Keratinocyte (primary cell): ENCODE data around the gene PTPRD. TPM values are rescaled to one million over a fixed set of nuclear protein-coding genes. Genes with fewer than 3 reads are reported as not detected.

Experiments used
- DNase-seq: peaks from one replicate; pipeline ENCODE4 v3.0.0-alpha.2; 2011; ENCODE audit warnings: low read depth, missing footprints, low spot score
- FAIRE-seq: peaks from 2 replicates; lab custom pipeline; 2011; peaks lifted over from hg19 to GRCh38; lab: Jason Lieb, UNC
- H2AFZ ChIP-seq: 2 replicates; pipeline ENCODE4 v1.6.0; 2012; ENCODE audit warnings: low read length, control low read depth, inconsistent platforms; ENCODE audit not compliant: control insufficient read depth
- H3K27ac ChIP-seq: 2 replicates; pipeline ENCODE4 v1.5.1; 2011; ENCODE audit warnings: low read length; ENCODE audit not compliant: control insufficient read depth, insufficient read depth
- H3K27me3 ChIP-seq: 3 replicates; pipeline ENCODE4 v1.6.0; 2011; ENCODE audit warnings: low read length; ENCODE audit not compliant: control insufficient read depth, insufficient read depth; ENCODE audit errors: extremely low read depth
- H3K36me3 ChIP-seq, 2 experiments: 2 replicates in 1 of 2; 3 replicates in 1 of 2; pipeline ENCODE4 v1.5.1; 2011; ENCODE audit warnings: low read length in 2 of 2, mild to moderate bottlenecking in 1 of 2; ENCODE audit not compliant: control insufficient read depth in 2 of 2, insufficient read depth in 2 of 2; ENCODE audit errors: extremely low read depth in 1 of 2
- H3K4me1 ChIP-seq: 3 replicates; pipeline ENCODE4 v1.5.1; 2011; ENCODE audit warnings: low read length; ENCODE audit not compliant: control insufficient read depth, insufficient read depth; ENCODE audit errors: extremely low read depth
- H3K4me2 ChIP-seq: 3 replicates; pipeline ENCODE4 v1.6.0; 2011; ENCODE audit warnings: low read depth, low read length; ENCODE audit not compliant: control insufficient read depth, insufficient read depth; ENCODE audit errors: extremely low read depth
- H3K4me3 ChIP-seq, 3 experiments: fragments of 200-600 bp in 1 of 3; sonication (generic) in 1 of 3; 2 replicates in 2 of 3; 3 replicates in 1 of 3; pipeline ENCODE4 v1.5.1; 2011 to 2016; ENCODE audit warnings: low read length in 3 of 3, mild to moderate bottlenecking in 3 of 3, control low read depth in 2 of 3, inconsistent platforms in 1 of 3, low read depth in 1 of 3, mixed read lengths in 1 of 3, mixed run types in 1 of 3, moderate library complexity in 1 of 3; ENCODE audit not compliant: control insufficient read depth in 2 of 3, insufficient read depth in 2 of 3; ENCODE audit errors: extremely low read depth in 1 of 3
- H3K79me2 ChIP-seq: 2 replicates; pipeline ENCODE4 v1.6.0; 2012; ENCODE audit warnings: low read length; ENCODE audit not compliant: control insufficient read depth, insufficient read depth
- H3K9ac ChIP-seq: 3 replicates; pipeline ENCODE4 v1.6.0; 2011; ENCODE audit warnings: low read length; ENCODE audit not compliant: control insufficient read depth, insufficient read depth; ENCODE audit errors: extremely low read depth
- H3K9me1 ChIP-seq: 3 replicates; pipeline ENCODE4 v1.6.0; 2011; ENCODE audit warnings: low read length; ENCODE audit not compliant: control insufficient read depth, insufficient read depth; ENCODE audit errors: extremely low read depth
- H3K9me3 ChIP-seq: 2 replicates; pipeline ENCODE4 v1.5.1; 2012; ENCODE audit warnings: low read depth, low read length; ENCODE audit not compliant: control insufficient read depth
- H4K20me1 ChIP-seq: 3 replicates; pipeline ENCODE4 v1.6.0; 2011; ENCODE audit warnings: low read length; ENCODE audit not compliant: control insufficient read depth, insufficient read depth; ENCODE audit errors: extremely low read depth
- CTCF ChIP-seq, 3 experiments: IDR thresholded peaks in 1 of 3; conservative IDR thresholded peaks in 1 of 3; optimal IDR thresholded peaks in 1 of 3; 2 replicates in 2 of 3; 3 replicates in 1 of 3; pipeline versions ENCODE3 to v1.5.1; 2011; ENCODE audit warnings: low read length in 3 of 3, mild to moderate bottlenecking in 3 of 3, moderate library complexity in 2 of 3, control low read depth in 1 of 3, inconsistent platforms in 1 of 3; ENCODE audit not compliant: insufficient read depth in 2 of 3; ENCODE audit errors: extremely low read depth in 1 of 3
- EZH2 ChIP-seq: IDR thresholded peaks from one replicate; pipeline ENCODE4 v1.6.1; 2012; ENCODE audit warnings: inconsistent platforms, mild to moderate bottlenecking, low read length, moderate library complexity
- dilution Hi-C: fragments of 300-500 bp; cut with MboI; formaldehyde crosslinking; loops from one replicate; pipeline ENCODE4 v1.7.0; 2020; ENCODE audit warnings: low sequenced_read_pairs; ENCODE audit not compliant: extremely low pct_ligation_motif_present
- polyA plus RNA-seq, 5 experiments: library from polyadenylated mRNA; depleted of rRNA in 3 of 5; stranded (reverse) in 3 of 5; stranded (forward) in 1 of 5; unstranded in 1 of 5; fragments of >200 nt; gene quantifications; 1 replicate in 1 of 5; 2 replicates in 3 of 5; 3 replicates in 1 of 5; pipeline versions ENCODE4 v1.2.1 to v1.2.3, GENCODE V29; 2011 to 2012; ENCODE audit warnings: missing spikeins in 2 of 5, low read depth in 1 of 5, low replicate concordance in 1 of 5

Gene PTPRD
- polyA plus RNA-seq, 1 donor (not counting 4 experiments of a cell fraction or from before 2014, with no cell fraction given): 0.10 TPM

GRCh38 chr9:9563817-9564216 lies 1049.0 kb downstream of the PTPRD start:
- Histone ChIP-seq H3K27ac (no peak overlapping the region), H3K4me1 (no peaks in the 10 kb centered on the region), H3K36me3 (no peaks in the 10 kb centered on the region), H3K4me3 (no peak overlapping the region), H4K20me1 (no peaks in the 10 kb centered on the region), H3K9ac (no peak overlapping the region), H3K9me3 (no peaks in the 10 kb centered on the region), H3K4me2 (no peak overlapping the region), H2AFZ (no peak overlapping the region), H3K9me1 (no peaks in the 10 kb centered on the region), H3K27me3 (no peaks in the 10 kb centered on the region), H3K79me2 (no peaks in the 10 kb centered on the region)
- TF ChIP-seq CTCF (optimal IDR thresholded peaks at IDR 0.05 in 1 of 3, IDR thresholded peaks at IDR 0.05 in 1 of 3, conservative IDR thresholded peaks at IDR 0.05 in 1 of 3; ENCODE audit: extremely low read depth in 1 of 3, insufficient read depth in 2 of 3, low read length in 3 of 3): no peak
- DNase-seq (no peak), FAIRE-seq (no peak)
- dilution Hi-C loops: no loop called here

GRCh38 chr9:9560382-9561035 lies 1052.3 kb downstream of the PTPRD start:
- TF ChIP-seq EZH2: no peak
- no peak for FAIRE-seq
- Histone ChIP-seq H3K4me2 (no peak overlapping the region), H3K79me2 (no peaks in the 10 kb centered on the region), H2AFZ (no peak overlapping the region), H3K4me3 (no peak overlapping the region), H3K27ac (no peak overlapping the region), H3K36me3 (no peaks in the 10 kb centered on the region), H3K27me3 (no peaks in the 10 kb centered on the region), H3K4me1 (no peaks in the 10 kb centered on the region), H3K9me3 (no peaks in the 10 kb centered on the region), H3K9me1 (no peaks in the 10 kb centered on the region), H4K20me1 (no peaks in the 10 kb centered on the region), H3K9ac (no peak overlapping the region)
- dilution Hi-C loops: no loop called here
- DNase-seq: no peak

GRCh38 chr9:9558907-9559306 lies 1053.9 kb downstream of the PTPRD start:
- dilution Hi-C loops: no loop called here
- FAIRE-seq: no peak

More at GRCh38 chr9:9558907-9559306, 1053.9 kb downstream of the PTPRD start:
- Histone ChIP-seq H3K4me1 (no peaks in the 10 kb centered on the region), H3K27ac (no peak overlapping the region), H4K20me1 (no peaks in the 10 kb centered on the region), H3K9ac (no peak overlapping the region), H3K9me3 (no peaks in the 10 kb centered on the region), H3K4me2 (no peak overlapping the region), H3K4me3 (no peak overlapping the region), H3K27me3 (no peaks in the 10 kb centered on the region), H2AFZ (no peak overlapping the region), H3K36me3 (no peaks in the 10 kb centered on the region), H3K79me2 (no peaks in the 10 kb centered on the region), H3K9me1 (no peaks in the 10 kb centered on the region)
- no peak for DNase-seq
- TF ChIP-seq CTCF (optimal IDR thresholded peaks at IDR 0.05 in 1 of 3, IDR thresholded peaks at IDR 0.05 in 1 of 3, conservative IDR thresholded peaks at IDR 0.05 in 1 of 3; ENCODE audit: extremely low read depth in 1 of 3, insufficient read depth in 2 of 3, low read length in 3 of 3) (no peak), EZH2 (no peak)
